ENCODE data around the gene CSAG3.

CSAG3 gene

GRCh38 chrX:152806035-152806434, 47.0 kb downstream of the CSAG3 start:
- TF ChIP-seq CTCF (IDR thresholded peaks at IDR 0.05; ENCODE audit: low read depth, low read length, poor library complexity, severe bottlenecking) (no peak), EZH2phosphoT487 (IDR thresholded peaks at IDR 0.05; ENCODE audit: borderline replicate concordance, low read length) (no peak)
- no peak overlapping the region for H3K27ac ChIP-seq (ENCODE audit: low read depth, low read length)
- no peaks in the 10 kb centered on the region for H3K9me2 ChIP-seq (replicated peaks; ENCODE audit: control insufficient read depth, low read length)
- no peak overlapping the region for H3K4me3 ChIP-seq (ENCODE audit: low read length)
- no peaks in the 10 kb centered on the region for H3K9me3 ChIP-seq (ENCODE audit: control insufficient read depth, insufficient read depth, low read length)
- H3K27me3 ChIP-seq (ENCODE audit: control insufficient read depth, low read length) = no peaks in the 10 kb centered on the region
- H4K20me1 ChIP-seq (ENCODE audit: control insufficient read depth, insufficient read depth, low read depth, low read length) = no peaks in the 10 kb centered on the region
- no peaks in the 10 kb centered on the region for H3K36me3 ChIP-seq (ENCODE audit: control insufficient read depth, low read length)
- H3K79me2 ChIP-seq (ENCODE audit: control insufficient read depth, low read length) = no peaks in the 10 kb centered on the region
- H3K4me2 ChIP-seq (ENCODE audit: low read length) = no peak overlapping the region
- no peaks in the 10 kb centered on the region for H3F3A ChIP-seq (ENCODE audit: control insufficient read depth, insufficient read depth)
- no peaks in the 10 kb centered on the region for H3K4me1 ChIP-seq (ENCODE audit: control insufficient read depth, low read length)
